ENCODE measurements around the gene TMEM63B.

The TMEM63B gene

GRCh38 chr6:44127186-44128019 is at the start of gene TMEM63B, which contains the start of gene MRPL14:
Gene TMEM63B (plus strand): TSS chr6:44127554. CDS start chr6:44134585, 7,031 bp downstream.
Gene MRPL14 (minus strand): TSS chr6:44127452. CDS start chr6:44116611, 10,841 bp downstream.
- peak within 1 kb of the TSS; percentile 88 for H3K27ac ChIP-seq (ENCODE audit: low read depth, low read length)
- peaks cover 8 to 50% (median 42%) of the 10 kb centered on the region in 5 donors for H3K4me1 ChIP-seq (ENCODE audit: control insufficient read depth in 5 of 5, insufficient read depth in 5 of 5, low read length in 5 of 5)

GRCh38 chr6:44078219-44078826 is 49.0 kb upstream of the TMEM63B start:
- H3K4me1 ChIP-seq (ENCODE audit: control insufficient read depth in 5 of 5, insufficient read depth in 5 of 5, low read length in 5 of 5), result peaks cover 2 to 24% (median 22%) of the 10 kb centered on the region in 5 donors
- H3K27ac ChIP-seq (ENCODE audit: low read depth, low read length), result no peak overlapping the region
- H3K4me3 ChIP-seq (ENCODE audit: low read depth in 1 of 5, low read length in 5 of 5), result no peak overlapping the region
- H3K9ac ChIP-seq (ENCODE audit: low read length in 5 of 5), result no peak overlapping the region
- H3K9me3 ChIP-seq (ENCODE audit: control insufficient read depth in 5 of 5, low read length in 5 of 5), result no peaks in the 10 kb centered on the region
- H3K27me3 ChIP-seq (ENCODE audit: control insufficient read depth in 5 of 5, insufficient read depth in 4 of 5, low read length in 5 of 5), result peaks cover 0 to 3% (median 0%) of the 10 kb centered on the region in 5 donors
- no peaks in the 10 kb centered on the region for H3K36me3 ChIP-seq (ENCODE audit: control insufficient read depth in 5 of 5, insufficient read depth in 5 of 5, low read length in 5 of 5)

More at GRCh38 chr6:44127186-44128019, at the start of gene TMEM63B, which contains the start of gene MRPL14:
- Histone ChIP-seq H3K9ac (ENCODE audit: low read length in 5 of 5) (peak within 1 kb of the TSS; percentile 63 to 91 (median 76)), H3K36me3 (ENCODE audit: control insufficient read depth in 5 of 5, insufficient read depth in 5 of 5, low read length in 5 of 5) (no peaks in the 10 kb centered on the region), H3K4me3 (ENCODE audit: low read depth in 1 of 5, low read length in 5 of 5) (peak within 1 kb of the TSS; percentile 77 to 84 (median 80)), H3K27me3 (ENCODE audit: control insufficient read depth in 5 of 5, insufficient read depth in 4 of 5, low read length in 5 of 5) (no peaks in the 10 kb centered on the region), H3K9me3 (ENCODE audit: control insufficient read depth in 5 of 5, low read length in 5 of 5) (no peaks in the 10 kb centered on the region)

GRCh38 chr6:44078827-44079671 is 48.3 kb upstream of the TMEM63B start:
- H3K27me3 ChIP-seq (ENCODE audit: control insufficient read depth in 5 of 5, insufficient read depth in 4 of 5, low read length in 5 of 5), result peaks cover 0 to 3% (median 0%) of the 10 kb centered on the region in 5 donors
- H3K4me1 ChIP-seq (ENCODE audit: control insufficient read depth in 5 of 5, insufficient read depth in 5 of 5, low read length in 5 of 5), result peaks cover 2 to 18% (median 16%) of the 10 kb centered on the region in 5 donors
- no peaks in the 10 kb centered on the region for H3K9me3 ChIP-seq (ENCODE audit: control insufficient read depth in 5 of 5, low read length in 5 of 5)
- H3K9ac ChIP-seq (ENCODE audit: low read length in 5 of 5), result no peak overlapping the region
- H3K4me3 ChIP-seq (ENCODE audit: low read depth in 1 of 5, low read length in 5 of 5), result no peak overlapping the region
- no peaks in the 10 kb centered on the region for H3K36me3 ChIP-seq (ENCODE audit: control insufficient read depth in 5 of 5, insufficient read depth in 5 of 5, low read length in 5 of 5)
- no peak overlapping the region for H3K27ac ChIP-seq (ENCODE audit: low read depth, low read length)

- H3K4me3 ChIP-seq (ENCODE audit: low read depth in 1 of 5, low read length in 5 of 5), result no peak overlapping the region
- no peak overlapping the region for H3K27ac ChIP-seq (ENCODE audit: low read depth, low read length)
- H3K36me3 ChIP-seq (ENCODE audit: control insufficient read depth in 5 of 5, insufficient read depth in 5 of 5, low read length in 5 of 5), result no peaks in the 10 kb centered on the region
- no peaks in the 10 kb centered on the region for H3K9me3 ChIP-seq (ENCODE audit: control insufficient read depth in 5 of 5, low read length in 5 of 5)
- peaks cover 0 to 3% (median 0%) of the 10 kb centered on the region in 5 donors for H3K27me3 ChIP-seq (ENCODE audit: control insufficient read depth in 5 of 5, insufficient read depth in 4 of 5, low read length in 5 of 5)
- H3K4me1 ChIP-seq (ENCODE audit: control insufficient read depth in 5 of 5, insufficient read depth in 5 of 5, low read length in 5 of 5), result peaks cover 0 to 12% (median 10%) of the 10 kb centered on the region in 5 donors
- H3K9ac ChIP-seq (ENCODE audit: low read length in 5 of 5), result no peak overlapping the region
Observed at GRCh38 chr6:44079672-44080071, 47.7 kb upstream of the TMEM63B start.

GRCh38 chr6:44080561-44081521 is 46.5 kb upstream of the TMEM63B start:
- no peaks in the 10 kb centered on the region for H3K36me3 ChIP-seq (ENCODE audit: control insufficient read depth in 5 of 5, insufficient read depth in 5 of 5, low read length in 5 of 5)
- H3K4me3 ChIP-seq (ENCODE audit: low read depth in 1 of 5, low read length in 5 of 5), result no peak overlapping the region
- H3K9me3 ChIP-seq (ENCODE audit: control insufficient read depth in 5 of 5, low read length in 5 of 5), result no peaks in the 10 kb centered on the region
- H3K4me1 ChIP-seq (ENCODE audit: control insufficient read depth in 5 of 5, insufficient read depth in 5 of 5, low read length in 5 of 5), result peaks cover 0 to 10% (median 5%) of the 10 kb centered on the region in 5 donors
- peaks cover 0 to 3% (median 0%) of the 10 kb centered on the region in 5 donors for H3K27me3 ChIP-seq (ENCODE audit: control insufficient read depth in 5 of 5, insufficient read depth in 4 of 5, low read length in 5 of 5)
- H3K9ac ChIP-seq (ENCODE audit: low read length in 5 of 5), result no peak overlapping the region
- H3K27ac ChIP-seq (ENCODE audit: low read depth, low read length), result no peak overlapping the region

GRCh38 chr6:44081753-44082152 is 45.6 kb upstream of the TMEM63B start:
- Histone ChIP-seq H3K9me3 (ENCODE audit: control insufficient read depth in 5 of 5, low read length in 5 of 5) (no peaks in the 10 kb centered on the region), H3K27me3 (ENCODE audit: control insufficient read depth in 5 of 5, insufficient read depth in 4 of 5, low read length in 5 of 5) (peaks cover 0 to 2% (median 0%) of the 10 kb centered on the region in 5 donors), H3K36me3 (ENCODE audit: control insufficient read depth in 5 of 5, insufficient read depth in 5 of 5, low read length in 5 of 5) (no peaks in the 10 kb centered on the region), H3K4me3 (ENCODE audit: low read depth in 1 of 5, low read length in 5 of 5) (no peak overlapping the region), H3K9ac (ENCODE audit: low read length in 5 of 5) (no peak overlapping the region), H3K4me1 (ENCODE audit: control insufficient read depth in 5 of 5, insufficient read depth in 5 of 5, low read length in 5 of 5) (peaks cover 0 to 3% (median 3%) of the 10 kb centered on the region in 5 donors), H3K27ac (ENCODE audit: low read depth, low read length) (no peak overlapping the region)

DNA sequence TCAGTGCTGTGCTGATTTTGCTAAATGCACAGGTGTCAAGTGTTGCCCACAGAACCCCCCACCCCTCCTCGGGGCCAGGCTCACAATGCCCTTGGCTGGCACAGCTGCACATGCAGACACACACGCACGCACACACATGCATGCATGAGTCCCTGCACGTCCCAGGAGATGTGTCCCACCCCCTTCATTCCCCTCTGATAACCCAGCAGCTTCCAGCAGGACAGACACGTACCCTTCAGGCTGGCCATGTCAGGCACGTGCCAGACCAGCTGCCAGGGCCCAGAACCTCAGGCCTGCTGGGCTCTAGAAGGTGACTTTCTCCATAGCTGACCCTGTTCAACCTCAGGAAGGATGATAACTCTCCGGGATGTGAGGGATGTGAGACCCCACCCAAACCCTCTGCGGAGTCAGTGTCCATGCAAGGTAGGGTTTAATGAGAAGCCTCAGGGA is 44.5 kb upstream of the TMEM63B start:
- H3K27me3 ChIP-seq (ENCODE audit: control insufficient read depth in 5 of 5, insufficient read depth in 4 of 5, low read length in 5 of 5), result no peaks in the 10 kb centered on the region
- no peaks in the 10 kb centered on the region for H3K36me3 ChIP-seq (ENCODE audit: control insufficient read depth in 5 of 5, insufficient read depth in 5 of 5, low read length in 5 of 5)
- H3K9ac ChIP-seq (ENCODE audit: low read length in 5 of 5), result no peak overlapping the region
- H3K4me3 ChIP-seq (ENCODE audit: low read depth in 1 of 5, low read length in 5 of 5), result no peak overlapping the region
- no peak overlapping the region for H3K27ac ChIP-seq (ENCODE audit: low read depth, low read length)
- no peaks in the 10 kb centered on the region for H3K9me3 ChIP-seq (ENCODE audit: control insufficient read depth in 5 of 5, low read length in 5 of 5)
- peaks cover 0 to 5% (median 0%) of the 10 kb centered on the region in 5 donors for H3K4me1 ChIP-seq (ENCODE audit: control insufficient read depth in 5 of 5, insufficient read depth in 5 of 5, low read length in 5 of 5)

DNA sequence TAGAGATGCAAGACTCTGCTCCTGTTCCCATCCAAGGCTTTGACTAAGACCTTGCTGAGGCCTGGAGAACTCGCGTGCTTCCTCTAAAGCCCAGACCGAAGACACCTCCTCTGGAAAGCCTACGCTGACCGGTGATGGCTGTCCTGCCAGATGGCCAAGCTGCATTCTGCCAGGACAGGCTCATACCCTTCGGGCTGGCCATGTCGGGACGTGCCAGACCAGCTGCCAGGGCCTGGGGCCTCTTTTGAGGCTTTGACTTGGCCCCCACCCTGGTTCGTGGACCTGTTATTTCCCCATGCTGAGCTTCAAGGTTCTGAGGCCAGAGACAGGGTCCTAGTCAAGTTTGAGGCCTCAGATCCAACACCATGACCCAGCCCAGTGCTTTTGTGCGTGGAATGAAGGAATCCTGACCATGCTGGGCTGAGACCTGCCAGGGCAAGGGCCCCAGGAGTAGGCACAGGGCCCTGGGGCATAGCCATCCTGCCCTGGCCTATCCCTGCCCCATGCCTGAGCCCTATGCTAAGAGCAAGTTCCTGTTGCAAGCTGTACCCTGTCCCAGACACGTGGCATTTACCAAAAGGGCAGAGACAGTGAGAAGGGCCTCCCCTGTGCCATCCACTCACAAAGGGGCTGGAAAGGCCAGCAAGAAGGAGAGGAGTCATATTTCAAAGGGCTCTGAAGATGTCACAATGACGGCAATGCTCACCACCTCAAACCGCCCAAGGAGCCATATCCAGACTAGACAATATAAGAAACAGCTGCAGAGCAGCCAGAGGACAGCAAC is 42.9 kb upstream of the TMEM63B start:
- H3K27me3 ChIP-seq (ENCODE audit: control insufficient read depth in 5 of 5, insufficient read depth in 4 of 5, low read length in 5 of 5), result no peaks in the 10 kb centered on the region
- H3K27ac ChIP-seq (ENCODE audit: low read depth, low read length), result no peak overlapping the region
- no peak overlapping the region for H3K9ac ChIP-seq (ENCODE audit: low read length in 5 of 5)
- peaks cover 0 to 5% (median 3%) of the 10 kb centered on the region in 5 donors for H3K36me3 ChIP-seq (ENCODE audit: control insufficient read depth in 5 of 5, insufficient read depth in 5 of 5, low read length in 5 of 5)
- no peak overlapping the region for H3K4me3 ChIP-seq (ENCODE audit: low read depth in 1 of 5, low read length in 5 of 5)
- no peaks in the 10 kb centered on the region for H3K9me3 ChIP-seq (ENCODE audit: control insufficient read depth in 5 of 5, low read length in 5 of 5)
- peaks cover 0 to 5% (median 0%) of the 10 kb centered on the region in 5 donors for H3K4me1 ChIP-seq (ENCODE audit: control insufficient read depth in 5 of 5, insufficient read depth in 5 of 5, low read length in 5 of 5)
